SK-N-MC (cell line): Measurements from ENCODE around the gene PHKB.

ENCODE experiments used
- EZH2 ChIP-seq: fragments of 200-600 bp; sonication (generic); IDR thresholded peaks from one replicate; pipeline ENCODE4 v1.6.1; 2017; ENCODE audit warnings: antibody characterized with exemption
- FOXP2 ChIP-seq: optimal IDR thresholded peaks from 2 replicates; pipeline ENCODE3; 2011; ENCODE audit warnings: mild to moderate bottlenecking, moderate library complexity; ENCODE audit not compliant: insufficient read depth; ENCODE audit errors: extremely low read length, control extremely low read depth
- POLR2AphosphoS5 ChIP-seq: IDR thresholded peaks from 2 replicates; pipeline ENCODE4 v1.6.1; 2012; ENCODE audit warnings: mild to moderate bottlenecking, low read depth, low read length, borderline replicate concordance

GRCh38 chr16:47624563-47624962 lies 163.4 kb downstream of the PHKB start:
- TF ChIP-seq POLR2AphosphoS5 (no peak), EZH2 (no peak), FOXP2 (no peak)
